Measurements from ENCODE around the gene EPB41L1. TPM values are rescaled to one million over a fixed set of nuclear protein-coding genes. Genes with fewer than 3 reads are reported as not detected.
A peak's percentile ranks its signal among the peaks of the same experiment; 100 is the strongest.

EPB41L1 gene
- total RNA-seq, 4 donors from 2014 or later = 29.2 to 49.3 (median 35.4) TPM

DNA sequence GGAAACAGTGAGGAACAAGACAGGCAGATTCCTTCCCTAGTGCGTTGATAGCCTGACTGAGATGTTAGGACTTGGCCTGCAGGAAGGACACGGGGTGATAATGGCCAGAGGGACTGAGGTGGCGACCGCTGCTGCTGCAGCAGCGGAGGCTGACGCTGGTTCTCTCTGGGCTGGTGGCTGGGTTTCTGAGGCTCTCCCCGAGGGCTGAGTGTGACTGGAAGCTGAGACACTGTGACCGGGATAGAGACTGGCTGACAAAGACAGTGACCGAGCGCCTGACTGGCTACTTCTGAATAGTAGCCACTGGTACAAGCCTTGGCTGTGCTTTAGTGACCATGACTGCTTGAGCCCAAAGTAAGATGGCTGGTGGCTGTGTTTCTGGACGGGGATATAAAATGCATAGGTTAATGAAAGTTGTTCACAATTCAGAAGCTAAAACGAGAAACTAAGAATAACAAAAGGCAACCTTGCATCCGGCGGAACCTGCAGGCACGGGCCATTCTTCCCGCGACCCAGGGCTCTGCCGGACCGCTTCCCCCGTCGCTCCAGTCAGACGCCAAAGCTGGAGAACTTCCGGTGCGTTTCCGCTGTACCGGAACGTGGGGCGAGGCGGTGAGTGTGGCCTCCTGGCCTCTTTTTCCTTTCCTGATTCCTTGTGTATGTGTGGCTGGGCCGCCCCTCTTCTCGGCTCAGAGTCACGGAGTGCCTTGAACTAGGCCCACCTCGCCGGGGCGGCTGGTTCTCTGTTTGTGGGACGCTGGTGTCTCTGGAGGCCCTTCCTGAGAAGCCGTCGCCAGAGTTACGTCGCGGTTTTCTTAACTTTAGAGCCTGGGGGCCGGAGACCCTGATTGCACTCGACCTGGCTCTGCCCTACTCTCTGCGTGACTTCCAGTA, 81.6 kb downstream of the EPB41L1 start, which contains the start of gene AAR2:
Gene AAR2, plus strand, starts transcription at position 587 of the 894 bp plus-strand sequence. CDS start 3,391 bp downstream, outside the sequence.
- Histone ChIP-seq H3K4me1 (peaks cover 4 to 47% (median 22%) of the 10 kb centered on the region in 3 donors), H3K36me3 (peaks cover 0 to 22% of the 10 kb centered on the region in 2 donors), H3K9me3 (no peaks in the 10 kb centered on the region), H3K27me3 (no peaks in the 10 kb centered on the region), H3K4me3 (peak within 1 kb of the TSS; percentile 68 to 89), H3K27ac (peak within 1 kb of the TSS; percentile 51 to 82 (median 76))
- 0 to 14% methylated on average over 11 to 20 of the region's 44 CpGs for WGBS, 2 donors (ENCODE audit: low coverage in 1 of 2)
- peak in 1 of 2 donors; percentile 42 for TF ChIP-seq POLR2A (IDR thresholded peaks at IDR 0.05)
- peak; percentile 78 for TF ChIP-seq POLR2AphosphoS5 (IDR thresholded peaks at IDR 0.05)
- TF ChIP-seq EP300 (IDR thresholded peaks at IDR 0.05) = no peak
- TF ChIP-seq, protein P1, sequence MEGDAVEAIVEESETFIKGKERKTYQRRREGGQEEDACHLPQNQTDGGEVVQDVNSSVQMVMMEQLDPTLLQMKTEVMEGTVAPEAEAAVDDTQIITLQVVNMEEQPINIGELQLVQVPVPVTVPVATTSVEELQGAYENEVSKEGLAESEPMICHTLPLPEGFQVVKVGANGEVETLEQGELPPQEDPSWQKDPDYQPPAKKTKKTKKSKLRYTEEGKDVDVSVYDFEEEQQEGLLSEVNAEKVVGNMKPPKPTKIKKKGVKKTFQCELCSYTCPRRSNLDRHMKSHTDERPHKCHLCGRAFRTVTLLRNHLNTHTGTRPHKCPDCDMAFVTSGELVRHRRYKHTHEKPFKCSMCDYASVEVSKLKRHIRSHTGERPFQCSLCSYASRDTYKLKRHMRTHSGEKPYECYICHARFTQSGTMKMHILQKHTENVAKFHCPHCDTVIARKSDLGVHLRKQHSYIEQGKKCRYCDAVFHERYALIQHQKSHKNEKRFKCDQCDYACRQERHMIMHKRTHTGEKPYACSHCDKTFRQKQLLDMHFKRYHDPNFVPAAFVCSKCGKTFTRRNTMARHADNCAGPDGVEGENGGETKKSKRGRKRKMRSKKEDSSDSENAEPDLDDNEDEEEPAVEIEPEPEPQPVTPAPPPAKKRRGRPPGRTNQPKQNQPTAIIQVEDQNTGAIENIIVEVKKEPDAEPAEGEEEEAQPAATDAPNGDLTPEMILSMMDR (IDR thresholded peaks at IDR 0.05) = peak in 1 of 4 experiments; percentile 24
- ATAC-seq = peak; percentile 95

- Histone ChIP-seq H3K27ac (peak overlapping the region; percentile 51 to 82 (median 76)), H3K4me1 (peaks cover 4 to 47% (median 22%) of the 10 kb centered on the region in 3 donors), H3K36me3 (peaks cover 0 to 28% of the 10 kb centered on the region in 2 donors), H3K9me3 (no peaks in the 10 kb centered on the region), H3K27me3 (no peaks in the 10 kb centered on the region), H3K4me3 (peak overlapping the region; percentile 68 to 89)
- 0 to 3% methylated on average over 5 to 6 of the region's 6 CpGs for WGBS, 2 donors (ENCODE audit: low coverage in 1 of 2)
- TF ChIP-seq, protein P1 (IDR thresholded peaks at IDR 0.05) = no peak
- TF ChIP-seq POLR2A (IDR thresholded peaks at IDR 0.05) (no peak), POLR2AphosphoS5 (IDR thresholded peaks at IDR 0.05) (no peak), EP300 (IDR thresholded peaks at IDR 0.05) (no peak)
- ATAC-seq = no peak
Measured at GRCh38 chr20:36236786-36237121, 82.2 kb downstream of the EPB41L1 start.

DNA sequence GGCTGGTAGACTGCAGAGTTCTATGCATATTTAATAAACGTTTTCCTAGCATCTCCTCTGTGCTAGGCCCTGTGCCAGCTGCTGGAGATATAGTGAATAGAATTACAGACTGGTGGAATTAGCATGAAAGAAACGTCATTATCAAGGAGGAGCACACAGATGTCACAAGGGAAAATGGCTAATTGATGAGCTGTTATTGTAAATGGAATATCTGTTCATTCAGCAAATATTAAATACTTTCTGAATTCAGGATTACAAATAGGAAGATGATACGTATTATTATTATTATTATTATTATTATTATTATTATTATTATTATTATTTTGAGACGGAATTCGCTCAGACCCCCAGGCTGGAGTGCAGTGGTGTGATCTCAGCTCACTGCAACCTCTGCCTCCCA, 82.9 kb downstream of the EPB41L1 start:
- 47 to 52% methylated on average over 5 of the region's 5 CpGs for WGBS, 2 donors (ENCODE audit: low coverage in 1 of 2)
- Histone ChIP-seq H3K36me3 (peaks cover 0 to 35% of the 10 kb centered on the region in 2 donors), H3K27ac (no peak overlapping the region), H3K9me3 (no peaks in the 10 kb centered on the region), H3K4me3 (peak overlapping the region; percentile 68 to 89), H3K27me3 (no peaks in the 10 kb centered on the region), H3K4me1 (peaks cover 4 to 47% (median 22%) of the 10 kb centered on the region in 3 donors)
- TF ChIP-seq POLR2A (IDR thresholded peaks at IDR 0.05) (no peak), POLR2AphosphoS5 (IDR thresholded peaks at IDR 0.05) (no peak), EP300 (IDR thresholded peaks at IDR 0.05) (no peak)
- TF ChIP-seq, protein P1 (IDR thresholded peaks at IDR 0.05) = no peak
- no peak for ATAC-seq

- Histone ChIP-seq H3K27ac (no peak overlapping the region), H3K9me3 (no peaks in the 10 kb centered on the region), H3K27me3 (no peaks in the 10 kb centered on the region), H3K4me3 (no peak overlapping the region), H3K36me3 (peaks cover 0 to 42% of the 10 kb centered on the region in 2 donors), H3K4me1 (peaks cover 4 to 47% (median 22%) of the 10 kb centered on the region in 3 donors)
- TF ChIP-seq POLR2AphosphoS5 (IDR thresholded peaks at IDR 0.05) (no peak), POLR2A (IDR thresholded peaks at IDR 0.05) (no peak), EP300 (IDR thresholded peaks at IDR 0.05) (no peak)
- TF ChIP-seq, protein P1 (IDR thresholded peaks at IDR 0.05) = no peak
- 93 to 100% methylated on average over 1 to 3 of the region's 3 CpGs for WGBS, 2 donors (ENCODE audit: low coverage in 1 of 2)
- no peak for ATAC-seq
Measured at GRCh38 chr20:36238153-36238552, 83.6 kb downstream of the EPB41L1 start.
